ENCODE data around the gene ZNF467.

The ZNF467 gene

GRCh38 chr7:149725916-149726315, 47.5 kb downstream of the ZNF467 start:
- TF ChIP-seq CTCF (IDR thresholded peaks at IDR 0.05; ENCODE audit: insufficient read depth, low read length, missing control alignments), result no peak
- POLR2A ChIA-PET, result no interaction called here
- CTCF ChIA-PET, result no interaction called here

GRCh38 chr7:149725426-149725821, 48.0 kb downstream of the ZNF467 start:
- H3K4me3 ChIP-seq (ENCODE audit: low read depth, low read length), result no peak overlapping the region
- CTCF ChIA-PET, result no interaction called here
- no peak for DNase-seq (ENCODE audit: low read depth, low spot score)
- POLR2A ChIA-PET, result no interaction called here
- no peak for TF ChIP-seq CTCF (IDR thresholded peaks at IDR 0.05; ENCODE audit: insufficient read depth, low read length, missing control alignments)

More at GRCh38 chr7:149725916-149726315, 47.5 kb downstream of the ZNF467 start:
- no peak overlapping the region for H3K4me3 ChIP-seq (ENCODE audit: low read depth, low read length)
- no peak for DNase-seq (ENCODE audit: low read depth, low spot score)

GRCh38 chr7:149724661-149725425, 48.5 kb downstream of the ZNF467 start:
- ChIA-PET CTCF (interaction anchor here (1.6 to 1.7 kb wide), 2 partner anchors 17 to 21 kb away, joined by 3 to 5 read pairs; no protein-coding TSS in a partner anchor), POLR2A (no interaction called here)
- H3K4me3 ChIP-seq (ENCODE audit: low read depth, low read length), result no peak overlapping the region
- DNase-seq (ENCODE audit: low read depth, low spot score), result no peak
- TF ChIP-seq CTCF (IDR thresholded peaks at IDR 0.05; ENCODE audit: insufficient read depth, low read length, missing control alignments), result no peak

- no peak for TF ChIP-seq CTCF (IDR thresholded peaks at IDR 0.05; ENCODE audit: insufficient read depth, low read length, missing control alignments)
- no peak overlapping the region for H3K4me3 ChIP-seq (ENCODE audit: low read depth, low read length)
- ChIA-PET CTCF (interaction anchor here (1.6 to 1.7 kb wide), 2 partner anchors 18 to 22 kb away, joined by 3 to 5 read pairs; no protein-coding TSS in a partner anchor), POLR2A (no interaction called here)
- DNase-seq (ENCODE audit: low read depth, low spot score), result no peak
Measured at GRCh38 chr7:149723795-149724495, 49.4 kb downstream of the ZNF467 start.

GRCh38 chr7:149723082-149723767, 50.2 kb downstream of the ZNF467 start:
- no peak for TF ChIP-seq CTCF (IDR thresholded peaks at IDR 0.05; ENCODE audit: insufficient read depth, low read length, missing control alignments)
- CTCF ChIA-PET, result interaction anchor here (1.6 to 1.7 kb wide), 2 partner anchors 19 to 23 kb away, joined by 3 to 5 read pairs; no protein-coding TSS in a partner anchor
- no peak for DNase-seq (ENCODE audit: low read depth, low spot score)
- POLR2A ChIA-PET, result no interaction called here
- no peak overlapping the region for H3K4me3 ChIP-seq (ENCODE audit: low read depth, low read length)
